ENCODE results near the gene SNX33. TPM values are rescaled to one million over a fixed set of nuclear protein-coding genes. Genes with fewer than 3 reads are reported as not detected.
"Not testable (repeated sequence)": the region's sequence is repeated elsewhere in the genome, so short reads cannot be mapped to it uniquely, and the experiment has no call there.

SNX33 gene
- total RNA-seq, 1 experiment from 2014 or later = 16.8 TPM

- POLR2A ChIA-PET (ENCODE audit: unreplicated experiment) = no interaction called here
Measured at GRCh38 chr15:75696311-75696720, 48.6 kb downstream of the SNX33 start.

GRCh38 chr15:75696854-75697259 lies 49.1 kb downstream of the SNX33 start:
- H4K20me1 ChIP-seq (ENCODE audit: low read length) = no peaks in the 10 kb centered on the region
- H3K4me1 ChIP-seq (ENCODE audit: insufficient read depth, low read length) = peaks cover 27% of the 10 kb centered on the region
- H3K27me3 ChIP-seq (ENCODE audit: low read length) = no peaks in the 10 kb centered on the region
- H2AFZ ChIP-seq (ENCODE audit: low read length) = no peak overlapping the region
- no peak overlapping the region for H3K9ac ChIP-seq (ENCODE audit: low read length)
- ChIA-PET POLR2A (ENCODE audit: unreplicated experiment) (no interaction called here), CTCF (no interaction called here)
- no peaks in the 10 kb centered on the region for H3K36me3 ChIP-seq (ENCODE audit: low read depth, low read length)
- H3K79me2 ChIP-seq (ENCODE audit: low read length) = no peaks in the 10 kb centered on the region
- no TSS peak for BruUV-seq (replicated peaks)
- H3F3A ChIP-seq (ENCODE audit: low read length, unreplicated experiment) = no peaks in the 10 kb centered on the region
- no peak overlapping the region for H3K27ac ChIP-seq (ENCODE audit: low read length)
- intact Hi-C loops (cut with micrococcal nuclease) = no loop called here
- DNase-seq (no peak), ATAC-seq (no peak)
- no peak overlapping the region for H3K4me3 ChIP-seq (ENCODE audit: low read length)
- no peaks in the 10 kb centered on the region for H3K9me2 ChIP-seq (replicated peaks; ENCODE audit: low read length)
- no peak overlapping the region for H3K4me2 ChIP-seq (ENCODE audit: low read length)
- no peak for TF ChIP-seq EZH2 (IDR thresholded peaks at IDR 0.05; ENCODE audit: low read length, unreplicated experiment)
- no peaks in the 10 kb centered on the region for H3K9me3 ChIP-seq (ENCODE audit: low read length)

More at GRCh38 chr15:75696311-75696720, 48.6 kb downstream of the SNX33 start:
- DNase-seq (no peak), ATAC-seq (no peak)
- no peak overlapping the region for H3K9ac ChIP-seq (ENCODE audit: low read length)
- no peaks in the 10 kb centered on the region for H4K20me1 ChIP-seq (ENCODE audit: low read length)
- no peak overlapping the region for H2AFZ ChIP-seq (ENCODE audit: low read length)
- no peak overlapping the region for H3K4me2 ChIP-seq (ENCODE audit: low read length)
- no peaks in the 10 kb centered on the region for H3K79me2 ChIP-seq (ENCODE audit: low read length)
- H3K4me3 ChIP-seq (ENCODE audit: low read length) = no peak overlapping the region
- no peaks in the 10 kb centered on the region for H3K27me3 ChIP-seq (ENCODE audit: low read length)
- H3K9me3 ChIP-seq (ENCODE audit: low read length) = no peaks in the 10 kb centered on the region
- no peaks in the 10 kb centered on the region for H3K36me3 ChIP-seq (ENCODE audit: low read depth, low read length)
- intact Hi-C loops (cut with micrococcal nuclease) = no loop called here
- no TSS peak for BruUV-seq (replicated peaks)
- peaks cover 27% of the 10 kb centered on the region for H3K4me1 ChIP-seq (ENCODE audit: insufficient read depth, low read length)
- no peak overlapping the region for H3K27ac ChIP-seq (ENCODE audit: low read length)
- TF ChIP-seq CTCF (conservative IDR thresholded peaks at IDR 0.05; ENCODE audit: low read depth, low read length) (no peak), EZH2phosphoT487 (IDR thresholded peaks at IDR 0.05; ENCODE audit: borderline replicate concordance, low read length) (no peak), EZH2 (IDR thresholded peaks at IDR 0.05; ENCODE audit: low read length, unreplicated experiment) (no peak)
- H3K9me2 ChIP-seq (replicated peaks; ENCODE audit: low read length) = no peaks in the 10 kb centered on the region
- no peaks in the 10 kb centered on the region for H3F3A ChIP-seq (ENCODE audit: low read length, unreplicated experiment)
- CTCF ChIA-PET = no interaction called here

- intact Hi-C loops (cut with micrococcal nuclease) = no loop called here
- Histone ChIP-seq H3F3A (ENCODE audit: low read length, unreplicated experiment) (no peaks in the 10 kb centered on the region), H3K27ac (ENCODE audit: low read length) (no peak overlapping the region), H3K9me3 (ENCODE audit: low read length) (no peaks in the 10 kb centered on the region), H2AFZ (ENCODE audit: low read length) (no peak overlapping the region), H3K4me2 (ENCODE audit: low read length) (no peak overlapping the region), H4K20me1 (ENCODE audit: low read length) (no peaks in the 10 kb centered on the region), H3K9me2 (replicated peaks; ENCODE audit: low read length) (no peaks in the 10 kb centered on the region), H3K27me3 (ENCODE audit: low read length) (no peaks in the 10 kb centered on the region), H3K4me3 (ENCODE audit: low read length) (no peak overlapping the region), H3K79me2 (ENCODE audit: low read length) (no peaks in the 10 kb centered on the region), H3K4me1 (ENCODE audit: insufficient read depth, low read length) (peaks cover 27% of the 10 kb centered on the region), H3K36me3 (ENCODE audit: low read depth, low read length) (no peaks in the 10 kb centered on the region), H3K9ac (ENCODE audit: low read length) (no peak overlapping the region)
- ChIA-PET CTCF (no interaction called here), POLR2A (ENCODE audit: unreplicated experiment) (no interaction called here)
- BruUV-seq (replicated peaks) = no TSS peak
- ATAC-seq (no peak), DNase-seq (no peak)
- TF ChIP-seq EZH2phosphoT487 (IDR thresholded peaks at IDR 0.05; ENCODE audit: borderline replicate concordance, low read length) (no peak), EZH2 (IDR thresholded peaks at IDR 0.05; ENCODE audit: low read length, unreplicated experiment) (no peak), CTCF (conservative IDR thresholded peaks at IDR 0.05; ENCODE audit: low read depth, low read length) (no peak)
Measured at GRCh38 chr15:75697523-75697922, 49.8 kb downstream of the SNX33 start.

- DNase-seq; H3K27ac ChIP-seq (ENCODE audit: low read length); POLR2A ChIA-PET (ENCODE audit: unreplicated experiment); H3K27me3 ChIP-seq (ENCODE audit: low read length); H4K20me1 ChIP-seq (ENCODE audit: low read length); H3K9me3 ChIP-seq (ENCODE audit: low read length); H3K4me2 ChIP-seq (ENCODE audit: low read length); H3K79me2 ChIP-seq (ENCODE audit: low read length); H2AFZ ChIP-seq (ENCODE audit: low read length); H3K36me3 ChIP-seq (ENCODE audit: low read depth, low read length); CTCF ChIA-PET; ATAC-seq; BruUV-seq (replicated peaks); H3F3A ChIP-seq (ENCODE audit: low read length, unreplicated experiment); H3K9ac ChIP-seq (ENCODE audit: low read length); intact Hi-C loops (cut with micrococcal nuclease); H3K9me2 ChIP-seq (replicated peaks; ENCODE audit: low read length); H3K4me3 ChIP-seq (ENCODE audit: low read length): not testable (repeated sequence)
- H3K4me1 ChIP-seq (ENCODE audit: insufficient read depth, low read length) = peaks cover 27% of the 10 kb centered on the region
Measured at GRCh38 chr15:75697974-75698747, 50.4 kb downstream of the SNX33 start.

- H3K27ac ChIP-seq (ENCODE audit: low read length); H2AFZ ChIP-seq (ENCODE audit: low read length); ATAC-seq; DNase-seq; intact Hi-C loops (cut with micrococcal nuclease); H3F3A ChIP-seq (ENCODE audit: low read length, unreplicated experiment); H3K27me3 ChIP-seq (ENCODE audit: low read length); CTCF ChIA-PET; H3K4me3 ChIP-seq (ENCODE audit: low read length); H3K79me2 ChIP-seq (ENCODE audit: low read length); H3K9me3 ChIP-seq (ENCODE audit: low read length); H3K4me2 ChIP-seq (ENCODE audit: low read length); H3K9me2 ChIP-seq (replicated peaks; ENCODE audit: low read length); H3K36me3 ChIP-seq (ENCODE audit: low read depth, low read length); BruUV-seq (replicated peaks); POLR2A ChIA-PET (ENCODE audit: unreplicated experiment); H3K9ac ChIP-seq (ENCODE audit: low read length); H4K20me1 ChIP-seq (ENCODE audit: low read length): not testable (repeated sequence)
- H3K4me1 ChIP-seq (ENCODE audit: insufficient read depth, low read length) = peaks cover 20% of the 10 kb centered on the region
Measured at GRCh38 chr15:75699517-75699916, 51.8 kb downstream of the SNX33 start.

Data from PC-3 (cell line).